Large intestine (tissue), 3 donors: ENCODE measurements around the gene GBA2. TPM values are rescaled to one million over a fixed set of nuclear protein-coding genes. Genes with fewer than 3 reads are reported as not detected.

Experiments
- DNase-seq, 2 donors: peaks; one replicate each; pipeline versions ENCODE4 v3.0.0 to v3.0.0-alpha.2; 2013
- H3K27ac ChIP-seq: one replicate; pipeline ENCODE4 v1.5.1; 2013; ENCODE audit warnings: low read length
- H3K27me3 ChIP-seq: 2 replicates; pipeline ENCODE4 v1.6.1; 2013; ENCODE audit warnings: low read length; ENCODE audit not compliant: control insufficient read depth, insufficient read depth
- H3K36me3 ChIP-seq: 2 replicates; pipeline ENCODE4 v1.6.1; 2013; ENCODE audit warnings: low read length; ENCODE audit not compliant: control insufficient read depth, insufficient read depth
- H3K4me1 ChIP-seq: one replicate; pipeline ENCODE4 v1.6.1; 2013; ENCODE audit warnings: low read length; ENCODE audit not compliant: control insufficient read depth, insufficient read depth
- H3K4me3 ChIP-seq: one replicate; pipeline ENCODE4 v1.5.1; 2013; ENCODE audit warnings: low read length
- H3K9me3 ChIP-seq: one replicate; pipeline ENCODE4 v1.6.1; 2013; ENCODE audit warnings: mild to moderate bottlenecking, low read depth, low read length, moderate library complexity; ENCODE audit not compliant: control insufficient read depth
- WGBS: methylation state at CpG from one replicate; pipeline ENCODE4 v1.1.5; 2013; ENCODE audit warnings: low lambda C conversion rate; ENCODE audit not compliant: insufficient coverage; 5-methylcytosine and 5-hydroxymethylcytosine counted together
- polyA plus RNA-seq: library from polyadenylated mRNA; unstranded; fragments of 120-200 nt; gene quantifications from one replicate; pipeline ENCODE4 v1.2.1, GENCODE V29; 2013

GBA2 gene
- polyA plus RNA-seq, 1 donor: 127 TPM

GRCh38 chr9:35708146-35708545 lies 40.9 kb downstream of the GBA2 start:
- H3K4me1 ChIP-seq: no peaks in the 10 kb centered on the region

GRCh38 chr9:35706951-35707350 lies 42.1 kb downstream of the GBA2 start:
- no peak overlapping the region for H3K4me3 ChIP-seq
- no peaks in the 10 kb centered on the region for H3K9me3 ChIP-seq
- no peak for DNase-seq
- H3K36me3 ChIP-seq: peaks cover 92% of the 10 kb centered on the region
- H3K4me1 ChIP-seq: no peaks in the 10 kb centered on the region
- no CpG with 5 or more reads among the region's 10 CpGs for WGBS
- H3K27ac ChIP-seq: no peak overlapping the region
- no peaks in the 10 kb centered on the region for H3K27me3 ChIP-seq

More at GRCh38 chr9:35708146-35708545, 40.9 kb downstream of the GBA2 start:
- Histone ChIP-seq H3K27me3 (no peaks in the 10 kb centered on the region), H3K9me3 (no peaks in the 10 kb centered on the region), H3K36me3 (peaks cover 92% of the 10 kb centered on the region), H3K27ac (no peak overlapping the region), H3K4me3 (no peak overlapping the region)
- no peak for DNase-seq
- WGBS: no CpG with 5 or more reads among the region's 4 CpGs

- H3K9me3 ChIP-seq: no peaks in the 10 kb centered on the region
- no peak for DNase-seq
- peaks cover 92% of the 10 kb centered on the region for H3K36me3 ChIP-seq
- no peak overlapping the region for H3K4me3 ChIP-seq
- H3K27me3 ChIP-seq: no peaks in the 10 kb centered on the region
- H3K27ac ChIP-seq: no peak overlapping the region
- no CpG with 5 or more reads among the region's 7 CpGs for WGBS
- no peaks in the 10 kb centered on the region for H3K4me1 ChIP-seq
These were observed 43.1 kb downstream of the GBA2 start for GRCh38 chr9:35705836-35706430.

GRCh38 chr9:35705372-35705771 lies 43.7 kb downstream of the GBA2 start:
- Histone ChIP-seq H3K4me3 (no peak overlapping the region), H3K9me3 (no peaks in the 10 kb centered on the region), H3K36me3 (peaks cover 91% of the 10 kb centered on the region), H3K27me3 (no peaks in the 10 kb centered on the region), H3K4me1 (no peaks in the 10 kb centered on the region), H3K27ac (no peak overlapping the region)
- no CpG with 5 or more reads among the region's 8 CpGs for WGBS
- DNase-seq: no peak

- no CpG with 5 or more reads among the region's 26 CpGs for WGBS
- Histone ChIP-seq H3K4me3 (no peak overlapping the region), H3K36me3 (peaks cover 97% of the 10 kb centered on the region)
These were observed 44.9 kb downstream of the GBA2 start for GRCh38 chr9:35703906-35704672.

GRCh38 chr9:35702696-35703095 lies 46.3 kb downstream of the GBA2 start:
- WGBS: 100% methylated on average over 2 of the region's 7 CpGs
- peaks cover 99% of the 10 kb centered on the region for H3K36me3 ChIP-seq
- no peaks in the 10 kb centered on the region for H3K9me3 ChIP-seq
- H3K4me3 ChIP-seq: no peak overlapping the region
- no peak for DNase-seq
- no peak overlapping the region for H3K27ac ChIP-seq
- H3K4me1 ChIP-seq: no peaks in the 10 kb centered on the region
- no peaks in the 10 kb centered on the region for H3K27me3 ChIP-seq

More at GRCh38 chr9:35703906-35704672, 44.9 kb downstream of the GBA2 start:
- H3K9me3 ChIP-seq: no peaks in the 10 kb centered on the region
- DNase-seq: no peak
- no peak overlapping the region for H3K27ac ChIP-seq
- H3K27me3 ChIP-seq: no peaks in the 10 kb centered on the region
- H3K4me1 ChIP-seq: no peaks in the 10 kb centered on the region

- Histone ChIP-seq H3K36me3 (peaks cover 92% of the 10 kb centered on the region), H3K27me3 (no peaks in the 10 kb centered on the region), H3K9me3 (no peaks in the 10 kb centered on the region), H3K4me3 (no peak overlapping the region), H3K27ac (no peak overlapping the region), H3K4me1 (no peaks in the 10 kb centered on the region)
- no peak for DNase-seq
These were observed 48.1 kb downstream of the GBA2 start for GRCh38 chr9:35700942-35701341.

- Histone ChIP-seq H3K4me3 (no peak overlapping the region), H3K27ac (no peak overlapping the region), H3K9me3 (no peaks in the 10 kb centered on the region), H3K36me3 (peaks cover 83% of the 10 kb centered on the region), H3K27me3 (no peaks in the 10 kb centered on the region), H3K4me1 (no peaks in the 10 kb centered on the region)
- DNase-seq: no peak
- WGBS: no CpG with 5 or more reads among the region's 11 CpGs
These were observed 49.0 kb downstream of the GBA2 start for GRCh38 chr9:35700031-35700430.

GRCh38 chr9:35698231-35698630 lies 50.8 kb downstream of the GBA2 start:
- Histone ChIP-seq H3K27ac (no peak overlapping the region), H3K4me1 (no peaks in the 10 kb centered on the region), H3K9me3 (no peaks in the 10 kb centered on the region), H3K4me3 (no peak overlapping the region), H3K36me3 (peaks cover 65% of the 10 kb centered on the region), H3K27me3 (no peaks in the 10 kb centered on the region)
- WGBS: no CpG with 5 or more reads among the region's 5 CpGs
- no peak for DNase-seq

GRCh38 chr9:35697486-35697885 lies 51.5 kb downstream of the GBA2 start:
- Histone ChIP-seq H3K4me3 (no peak overlapping the region), H3K4me1 (no peaks in the 10 kb centered on the region), H3K27me3 (no peaks in the 10 kb centered on the region), H3K27ac (no peak overlapping the region), H3K36me3 (peaks cover 58% of the 10 kb centered on the region), H3K9me3 (no peaks in the 10 kb centered on the region)
- no peak for DNase-seq
- 93% methylated on average over 3 of the region's 14 CpGs for WGBS
